Calu3 (cell line): ENCODE results near the gene DDX46. TPM values are rescaled to one million over a fixed set of nuclear protein-coding genes. Genes with fewer than 3 reads are reported as not detected.

Experiments
- BruUV-seq: library from RNA; stranded (reverse); fragments of 400-500 nt; replicated peaks from 2 replicates; lab custom pipeline; 2021; lab: Mats Ljungman, UMichigan
- CTCF ChIA-PET: fragments of 300-600 bp; sonication (Branson Sonifier 250); formaldehyde crosslinking; loops from one replicate; lab custom pipeline; 2022; ENCODE audit warnings: antibody characterized with exemption; lab: Charles Lee
- DNase-seq: peaks from one replicate; pipeline ENCODE4 v3.0.0; 2022
- H3K27ac Mint-ChIP-seq: one replicate; pipeline ENCODE4 v1.8.0; 2022; ENCODE audit warnings: mixed read lengths; ENCODE audit not compliant: unreplicated experiment
- H3K27me3 Mint-ChIP-seq: one replicate; pipeline ENCODE4 v1.8.0; 2022; ENCODE audit warnings: mixed read lengths; ENCODE audit not compliant: unreplicated experiment
- H3K36me3 Mint-ChIP-seq: one replicate; pipeline ENCODE4 v1.8.0; 2022; ENCODE audit warnings: mild to moderate bottlenecking, moderate library complexity, mixed read lengths; ENCODE audit not compliant: insufficient read depth, unreplicated experiment
- H3K4me1 Mint-ChIP-seq: one replicate; pipeline ENCODE4 v1.8.0; 2022; ENCODE audit warnings: mild to moderate bottlenecking, low read depth, mixed read lengths; ENCODE audit not compliant: unreplicated experiment
- H3K4me3 Mint-ChIP-seq: one replicate; pipeline ENCODE4 v1.8.0; 2022; ENCODE audit warnings: mild to moderate bottlenecking, low read depth, moderate library complexity, mixed read lengths; ENCODE audit not compliant: unreplicated experiment
- H3K9me3 Mint-ChIP-seq: one replicate; pipeline ENCODE4 v1.8.0; 2022; ENCODE audit warnings: low read depth, mixed read lengths; ENCODE audit not compliant: unreplicated experiment
- intact Hi-C: fragments of 100-400 bp; cut with micrococcal nuclease; formaldehyde crosslinking; loops from one replicate; pipeline ENCODE4 v1.10.0; 2022; ENCODE audit not compliant: unreplicated experiment
- total RNA-seq: library from RNA; stranded (reverse); gene quantifications from 2 replicates; pipeline ENCODE4 v1.2.3, GENCODE V29; 2022
- TF ChIP-seq, protein P1 (sequence below): fragments of 200-600 bp; IDR thresholded peaks from one replicate; pipeline ENCODE4 v1.8.0; 2022; ENCODE audit warnings: antibody characterized with exemption; ENCODE audit not compliant: unreplicated experiment

DDX46 gene
- total RNA-seq, 1 experiment from 2014 or later = 95.8 TPM

DNA sequence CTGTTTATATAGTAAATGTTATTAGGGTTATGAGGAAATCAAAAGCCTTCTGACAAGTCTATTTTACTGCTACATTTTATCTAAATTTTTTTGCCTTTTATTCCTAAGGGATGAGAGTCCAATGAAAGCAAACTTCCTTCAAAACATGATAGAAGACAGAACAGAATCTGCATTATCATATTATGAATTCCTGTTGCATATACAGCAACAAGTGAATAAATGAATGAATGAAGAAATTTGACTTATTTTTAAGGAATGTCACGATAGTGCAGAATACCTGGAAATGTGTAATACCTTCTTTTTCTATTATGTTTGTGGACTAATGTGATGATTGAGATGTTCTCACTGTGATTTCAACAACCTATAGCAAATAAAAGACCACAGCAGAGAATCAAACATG is 33.7 kb upstream of the DDX46 start:
- no peak overlapping the region for H3K4me3 Mint-ChIP-seq
- DNase-seq = no peak
- H3K4me1 Mint-ChIP-seq = no peaks in the 10 kb centered on the region
- TF ChIP-seq, protein P1, sequence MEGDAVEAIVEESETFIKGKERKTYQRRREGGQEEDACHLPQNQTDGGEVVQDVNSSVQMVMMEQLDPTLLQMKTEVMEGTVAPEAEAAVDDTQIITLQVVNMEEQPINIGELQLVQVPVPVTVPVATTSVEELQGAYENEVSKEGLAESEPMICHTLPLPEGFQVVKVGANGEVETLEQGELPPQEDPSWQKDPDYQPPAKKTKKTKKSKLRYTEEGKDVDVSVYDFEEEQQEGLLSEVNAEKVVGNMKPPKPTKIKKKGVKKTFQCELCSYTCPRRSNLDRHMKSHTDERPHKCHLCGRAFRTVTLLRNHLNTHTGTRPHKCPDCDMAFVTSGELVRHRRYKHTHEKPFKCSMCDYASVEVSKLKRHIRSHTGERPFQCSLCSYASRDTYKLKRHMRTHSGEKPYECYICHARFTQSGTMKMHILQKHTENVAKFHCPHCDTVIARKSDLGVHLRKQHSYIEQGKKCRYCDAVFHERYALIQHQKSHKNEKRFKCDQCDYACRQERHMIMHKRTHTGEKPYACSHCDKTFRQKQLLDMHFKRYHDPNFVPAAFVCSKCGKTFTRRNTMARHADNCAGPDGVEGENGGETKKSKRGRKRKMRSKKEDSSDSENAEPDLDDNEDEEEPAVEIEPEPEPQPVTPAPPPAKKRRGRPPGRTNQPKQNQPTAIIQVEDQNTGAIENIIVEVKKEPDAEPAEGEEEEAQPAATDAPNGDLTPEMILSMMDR = no peak
- no peak overlapping the region for H3K27ac Mint-ChIP-seq
- no peaks in the 10 kb centered on the region for H3K9me3 Mint-ChIP-seq
- H3K36me3 Mint-ChIP-seq = peaks cover 16% of the 10 kb centered on the region
- intact Hi-C loops = loop anchor here (5.0 kb wide), 1 partner anchor 48 kb away; no protein-coding TSS in a partner anchor
- CTCF ChIA-PET = interaction anchor here (1.0 kb wide), 1 partner anchor 137 kb away, joined by 3 read pairs; no protein-coding TSS in a partner anchor
- no peaks in the 10 kb centered on the region for H3K27me3 Mint-ChIP-seq
- no TSS peak for BruUV-seq

DNA sequence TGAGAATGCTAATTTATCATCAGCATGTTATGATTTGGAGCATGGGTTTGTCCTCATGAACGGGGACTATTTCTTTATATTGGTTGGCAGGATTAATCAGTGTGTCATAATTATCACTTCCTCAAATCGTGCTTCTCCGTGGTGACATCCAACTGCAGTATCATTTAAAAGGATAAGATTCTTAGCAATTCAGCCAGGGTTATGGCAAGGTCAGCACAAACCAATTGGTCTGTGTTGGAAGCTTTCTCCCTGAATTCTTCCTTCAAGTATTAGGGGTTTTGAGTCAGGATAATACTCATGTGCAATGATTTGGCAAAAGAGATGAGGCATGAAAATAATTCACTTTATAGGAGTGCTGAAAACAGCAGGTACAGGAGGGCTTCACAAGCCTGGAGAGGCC is 25.8 kb upstream of the DDX46 start:
- no peak for DNase-seq
- Mint-ChIP-seq H3K4me1 (no peaks in the 10 kb centered on the region), H3K9me3 (no peaks in the 10 kb centered on the region), H3K27me3 (no peaks in the 10 kb centered on the region), H3K36me3 (peaks cover 6% of the 10 kb centered on the region), H3K27ac (no peak overlapping the region), H3K4me3 (no peak overlapping the region)
- CTCF ChIA-PET = no interaction called here
- intact Hi-C loops = loop anchor here (10.0 kb wide), 2 partner anchors 172 to 472 kb away; partner anchors contain the start of gene PCBD2
- no TSS peak for BruUV-seq
- TF ChIP-seq, protein P1 = no peak

DNA sequence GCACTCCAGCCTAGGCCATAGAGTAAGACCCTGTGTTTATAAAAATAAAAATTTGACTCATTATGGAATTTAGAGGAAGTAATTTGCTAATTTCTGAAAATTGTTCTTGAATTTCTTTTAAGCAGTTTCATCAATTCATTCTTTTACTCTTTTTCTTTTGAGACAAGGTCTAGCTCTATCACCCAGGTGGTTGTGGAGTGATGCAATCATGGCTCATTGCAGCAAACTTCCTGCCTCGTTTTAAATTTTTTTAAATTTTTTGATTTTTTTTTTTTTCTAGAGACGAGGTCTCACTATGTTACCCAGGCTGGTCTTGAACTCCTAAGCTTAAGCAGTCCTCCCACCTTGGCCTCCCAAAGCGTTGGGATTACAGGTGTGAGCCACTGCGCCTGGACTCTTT is 23.3 kb upstream of the DDX46 start:
- Mint-ChIP-seq H3K36me3 (peaks cover 23% of the 10 kb centered on the region), H3K9me3 (no peaks in the 10 kb centered on the region), H3K27ac (no peak overlapping the region), H3K4me3 (no peak overlapping the region), H3K4me1 (no peaks in the 10 kb centered on the region), H3K27me3 (no peaks in the 10 kb centered on the region)
- CTCF ChIA-PET = interaction anchor here (0.5 to 0.6 kb wide), 2 partner anchors 35 to 489 kb away, joined by 3 to 4 read pairs; no protein-coding TSS in a partner anchor
- no TSS peak for BruUV-seq
- no peak for DNase-seq
- TF ChIP-seq, protein P1 = no peak
- intact Hi-C loops = loop anchor here (5.0 to 10.0 kb wide), 3 partner anchors 143 to 470 kb away; partner anchors contain the start of gene PCBD2

DNA sequence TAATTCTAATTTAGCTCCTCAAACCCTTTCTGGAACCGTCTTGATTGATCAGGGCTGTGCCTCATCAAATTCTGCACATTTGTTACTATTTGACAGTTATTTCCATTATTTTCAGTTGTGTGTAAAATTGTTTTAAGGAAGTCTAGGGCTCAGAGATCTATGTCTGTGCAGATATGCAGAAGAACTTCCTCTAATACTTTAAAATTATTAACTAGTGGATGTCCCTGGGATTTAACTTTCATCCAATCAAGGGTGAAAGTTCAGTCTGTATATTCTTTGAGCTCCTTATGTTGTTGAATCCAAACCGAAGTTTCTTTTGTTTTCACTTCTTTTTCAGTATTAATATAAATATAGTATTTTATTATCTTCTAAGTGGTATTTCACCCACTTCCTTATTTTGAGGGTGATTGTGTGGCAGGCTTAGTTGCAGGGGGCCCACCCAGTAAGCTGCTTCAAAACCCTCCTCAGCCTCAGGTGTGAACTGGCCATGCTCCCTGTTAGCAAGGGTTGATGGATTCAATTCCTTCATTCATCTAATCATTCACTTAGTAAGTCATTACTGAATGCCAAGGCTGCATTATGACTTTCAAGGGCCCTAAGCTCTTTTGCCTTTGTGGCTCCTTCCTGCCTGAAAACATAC is 22.3 kb upstream of the DDX46 start:
- CTCF ChIA-PET = interaction anchor here (1.1 to 1.3 kb wide), 2 partner anchors 149 to 169 kb away, joined by 3 read pairs; partner anchors contain the start of gene PCBD2
- H3K27ac Mint-ChIP-seq = no peak overlapping the region
- peaks cover 23% of the 10 kb centered on the region for H3K36me3 Mint-ChIP-seq
- no peak overlapping the region for H3K4me3 Mint-ChIP-seq
- TF ChIP-seq, protein P1 = no peak
- H3K27me3 Mint-ChIP-seq = no peaks in the 10 kb centered on the region
- intact Hi-C loops = loop anchor here (5.0 to 10.0 kb wide), 3 partner anchors 144 to 469 kb away; partner anchors contain the start of gene PCBD2
- no peaks in the 10 kb centered on the region for H3K9me3 Mint-ChIP-seq
- no TSS peak for BruUV-seq
- peaks cover 5% of the 10 kb centered on the region for H3K4me1 Mint-ChIP-seq
- no peak for DNase-seq
